Ascending aorta (tissue), 2 donors: Measurements from ENCODE around the gene ATG16L1. TPM values are rescaled to one million over a fixed set of nuclear protein-coding genes. Genes with fewer than 3 reads are reported as not detected.

Source experiments
- DNase-seq, 2 donors: peaks; one replicate each; pipeline ENCODE4 v3.0.0-alpha.2; 2019; ENCODE audit warnings: low spot score in 2 of 2
- H3K27ac ChIP-seq, 2 donors: fragments of 200-600 bp; sonication (generic); one replicate each; pipeline ENCODE4 v1.5.1; 2016 to 2017; ENCODE audit warnings: mild to moderate bottlenecking in 1 of 2
- H3K27me3 ChIP-seq: fragments of 200-600 bp; sonication (generic); one replicate; pipeline ENCODE4 v1.5.1; 2017
- H3K36me3 ChIP-seq, 2 donors: fragments of 200-600 bp; sonication (generic); one replicate each; pipeline ENCODE4 v1.5.1; 2016
- H3K4me1 ChIP-seq, 2 donors: fragments of 200-600 bp; sonication (generic); one replicate each; pipeline ENCODE4 v1.5.1; 2016 to 2017; ENCODE audit warnings: mild to moderate bottlenecking in 1 of 2
- H3K4me3 ChIP-seq, 2 donors: fragments of 200-600 bp; sonication (generic); one replicate each; pipeline ENCODE4 v1.5.1; 2016 to 2017; ENCODE audit warnings: mild to moderate bottlenecking in 1 of 2
- H3K9me3 ChIP-seq, 2 donors: fragments of 200-600 bp; sonication (generic); one replicate each; pipeline ENCODE4 v1.5.1; 2016
- intact Hi-C: fragments of 100-400 bp; cut with DNase I; formaldehyde crosslinking; loops from one replicate; pipeline ENCODE4 v1.15.1; 2023
- total RNA-seq: library from RNA; depleted of rRNA; stranded (reverse); fragments of >200 nt; gene quantifications from one replicate; pipeline ENCODE4 v1.1.0, GENCODE V29; 2016
- TF ChIP-seq, protein P1 (sequence below), 3 experiments: fragments of 200-600 bp in 2 of 3; fragments of 450-650 bp in 1 of 3; sonication (generic) in 2 of 3; IDR thresholded peaks; one replicate each; pipeline ENCODE4 v1.5.1; 2016 to 2019; ENCODE audit warnings: antibody characterized with exemption in 3 of 3, mild to moderate bottlenecking in 1 of 3, moderate library complexity in 1 of 3

The ATG16L1 gene
- total RNA-seq, 1 donor from 2014 or later: 28.1 TPM

- TF ChIP-seq, protein P1, sequence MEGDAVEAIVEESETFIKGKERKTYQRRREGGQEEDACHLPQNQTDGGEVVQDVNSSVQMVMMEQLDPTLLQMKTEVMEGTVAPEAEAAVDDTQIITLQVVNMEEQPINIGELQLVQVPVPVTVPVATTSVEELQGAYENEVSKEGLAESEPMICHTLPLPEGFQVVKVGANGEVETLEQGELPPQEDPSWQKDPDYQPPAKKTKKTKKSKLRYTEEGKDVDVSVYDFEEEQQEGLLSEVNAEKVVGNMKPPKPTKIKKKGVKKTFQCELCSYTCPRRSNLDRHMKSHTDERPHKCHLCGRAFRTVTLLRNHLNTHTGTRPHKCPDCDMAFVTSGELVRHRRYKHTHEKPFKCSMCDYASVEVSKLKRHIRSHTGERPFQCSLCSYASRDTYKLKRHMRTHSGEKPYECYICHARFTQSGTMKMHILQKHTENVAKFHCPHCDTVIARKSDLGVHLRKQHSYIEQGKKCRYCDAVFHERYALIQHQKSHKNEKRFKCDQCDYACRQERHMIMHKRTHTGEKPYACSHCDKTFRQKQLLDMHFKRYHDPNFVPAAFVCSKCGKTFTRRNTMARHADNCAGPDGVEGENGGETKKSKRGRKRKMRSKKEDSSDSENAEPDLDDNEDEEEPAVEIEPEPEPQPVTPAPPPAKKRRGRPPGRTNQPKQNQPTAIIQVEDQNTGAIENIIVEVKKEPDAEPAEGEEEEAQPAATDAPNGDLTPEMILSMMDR (IDR thresholded peaks at IDR 0.05): no peak
- no peaks in the 10 kb centered on the region for H3K36me3 ChIP-seq
- H3K4me1 ChIP-seq: no peaks in the 10 kb centered on the region
- H3K27ac ChIP-seq: no peak overlapping the region
- no peak for DNase-seq
- intact Hi-C loops: no loop called here
- H3K27me3 ChIP-seq: no peaks in the 10 kb centered on the region
- H3K9me3 ChIP-seq: no peaks in the 10 kb centered on the region
- H3K4me3 ChIP-seq: no peak overlapping the region
These were observed 91.8 kb downstream of the ATG16L1 start for GRCh38 chr2:233343171-233343705.

Other genes starting within 250 kb of the ATG16L1 start
- 0.43 TPM for gene NGEF, start 238.4 kb upstream of the ATG16L1 start, total RNA-seq
- gene NEU2, start 219.0 kb upstream of the ATG16L1 start, total RNA-seq: not detected
- gene INPP5D, start 191.3 kb upstream of the ATG16L1 start, total RNA-seq: 21.7 TPM
- gene SAG, start 56.1 kb downstream of the ATG16L1 start, total RNA-seq: not detected
- gene DGKD, start 102.8 kb downstream of the ATG16L1 start, total RNA-seq: 28.3 TPM